Mesenchymal stem cell (in vitro differentiated cells and primary cell): ENCODE measurements around the gene SLC8A1.
A peak's percentile ranks its signal among the peaks of the same experiment; 100 is the strongest.

Experiments
- DNase-seq: peaks from one replicate; pipeline ENCODE4 v3.0.0-alpha.2; 2013
- H2AFZ ChIP-seq: one replicate; pipeline ENCODE4 v1.6.1; 2013; ENCODE audit warnings: low read depth, mild to moderate bottlenecking, control low read depth, inconsistent platforms, low read length, moderate library complexity
- H2AK5ac ChIP-seq: 2 replicates; pipeline ENCODE4 v1.6.1; 2013; ENCODE audit warnings: low read length, moderate library complexity, mild to moderate bottlenecking, inconsistent platforms; ENCODE audit not compliant: severe bottlenecking
- H2BK120ac ChIP-seq: one replicate; pipeline ENCODE4 v1.6.1; 2013; ENCODE audit warnings: low read depth, mild to moderate bottlenecking, inconsistent platforms, low read length, moderate library complexity
- H2BK12ac ChIP-seq, 2 experiments: one replicate each; pipeline ENCODE4 v1.6.1; 2013; ENCODE audit warnings: inconsistent platforms in 2 of 2, low read length in 2 of 2, mild to moderate bottlenecking in 2 of 2, moderate library complexity in 2 of 2, control low read depth in 1 of 2
- H2BK15ac ChIP-seq: one replicate; pipeline ENCODE4 v1.6.1; 2013; ENCODE audit warnings: mild to moderate bottlenecking, low read depth, inconsistent platforms; ENCODE audit not compliant: poor library complexity, severe bottlenecking
- H2BK5ac ChIP-seq: 2 replicates; pipeline ENCODE4 v1.6.1; 2013; ENCODE audit warnings: low read depth, mild to moderate bottlenecking, low read length, control low read depth, inconsistent platforms; ENCODE audit not compliant: poor library complexity, severe bottlenecking
- H3K14ac ChIP-seq, 2 experiments: one replicate each; pipeline ENCODE4 v1.6.1; 2013; ENCODE audit warnings: inconsistent platforms in 2 of 2, low read length in 2 of 2, control low read depth in 1 of 2, mild to moderate bottlenecking in 1 of 2, moderate library complexity in 1 of 2
- H3K18ac ChIP-seq, 2 experiments: one replicate each; pipeline ENCODE4 v1.6.1; 2013; ENCODE audit warnings: inconsistent platforms in 2 of 2, low read length in 2 of 2, control low read depth in 1 of 2, low read depth in 1 of 2, mild to moderate bottlenecking in 1 of 2
- H3K23ac ChIP-seq, 2 experiments: one replicate each; pipeline ENCODE4 v1.6.1; 2013; ENCODE audit warnings: inconsistent platforms in 2 of 2, low read length in 2 of 2, mild to moderate bottlenecking in 2 of 2, moderate library complexity in 2 of 2, control low read depth in 1 of 2
- H3K27ac ChIP-seq: 2 replicates; pipeline ENCODE4 v1.5.1; 2013; ENCODE audit warnings: mild to moderate bottlenecking, moderate library complexity, low read length, control low read depth, inconsistent platforms; ENCODE audit not compliant: poor library complexity, severe bottlenecking
- H3K27me3 ChIP-seq, 2 experiments: 2 replicates each; pipeline versions ENCODE4 v1.6.1 to v1.7.0; 2013; ENCODE audit warnings: low read length in 2 of 2, mild to moderate bottlenecking in 2 of 2, moderate library complexity in 2 of 2, control low read depth in 1 of 2, inconsistent platforms in 1 of 2; ENCODE audit not compliant: control insufficient read depth in 1 of 2, insufficient read depth in 1 of 2
- H3K36me3 ChIP-seq, 2 experiments: 2 replicates each; pipeline versions ENCODE4 v1.6.1 to v1.7.0; 2013; ENCODE audit warnings: low read length in 2 of 2, control low read depth in 1 of 2, inconsistent platforms in 1 of 2, low read depth in 1 of 2, mild to moderate bottlenecking in 1 of 2; ENCODE audit not compliant: insufficient read depth in 2 of 2, control insufficient read depth in 1 of 2
- H3K4ac ChIP-seq, 2 experiments: one replicate each; pipeline ENCODE4 v1.6.1; 2013; ENCODE audit warnings: inconsistent platforms in 2 of 2, low read length in 2 of 2, mild to moderate bottlenecking in 2 of 2, moderate library complexity in 2 of 2, control low read depth in 1 of 2, low read depth in 1 of 2
- H3K4me1 ChIP-seq: 2 replicates; pipeline ENCODE4 v1.6.1; 2013; ENCODE audit warnings: low read depth, low read length, control low read depth; ENCODE audit not compliant: control insufficient read depth, insufficient read depth
- H3K4me2 ChIP-seq: 2 replicates; pipeline ENCODE4 v1.6.1; 2013; ENCODE audit warnings: low read length, mild to moderate bottlenecking, inconsistent platforms; ENCODE audit not compliant: poor library complexity, severe bottlenecking
- H3K4me3 ChIP-seq, 2 experiments: 2 replicates each; pipeline versions ENCODE4 v1.5.1 to v1.7.0; 2013; ENCODE audit warnings: low read length in 2 of 2, mild to moderate bottlenecking in 2 of 2, control low read depth in 1 of 2, low read depth in 1 of 2; ENCODE audit not compliant: insufficient read depth in 1 of 2
- H3K79me1 ChIP-seq: replicated peaks from 2 replicates; pipeline ENCODE4 v1.6.1; 2013; ENCODE audit warnings: mild to moderate bottlenecking, control low read depth, low read length, inconsistent platforms; ENCODE audit not compliant: poor library complexity, severe bottlenecking
- H3K9ac ChIP-seq: 2 replicates; pipeline ENCODE4 v1.7.0; 2013; ENCODE audit warnings: mild to moderate bottlenecking, low read length, moderate library complexity
- H3K9me3 ChIP-seq: 2 replicates; pipeline ENCODE4 v1.7.0; 2013; ENCODE audit warnings: mild to moderate bottlenecking, low read length; ENCODE audit not compliant: control insufficient read depth
- H4K8ac ChIP-seq: one replicate; pipeline ENCODE4 v1.6.1; 2013; ENCODE audit warnings: inconsistent platforms, mild to moderate bottlenecking, low read length, moderate library complexity
- H4K91ac ChIP-seq: one replicate; pipeline ENCODE4 v1.6.1; 2013; ENCODE audit warnings: mild to moderate bottlenecking, low read length, inconsistent platforms
- WGBS: methylation state at CpG from one replicate; pipeline ENCODE4 v1.1.7; 2013; ENCODE audit warnings: mixed read lengths; 5-methylcytosine and 5-hydroxymethylcytosine counted together

The SLC8A1 gene

DNA sequence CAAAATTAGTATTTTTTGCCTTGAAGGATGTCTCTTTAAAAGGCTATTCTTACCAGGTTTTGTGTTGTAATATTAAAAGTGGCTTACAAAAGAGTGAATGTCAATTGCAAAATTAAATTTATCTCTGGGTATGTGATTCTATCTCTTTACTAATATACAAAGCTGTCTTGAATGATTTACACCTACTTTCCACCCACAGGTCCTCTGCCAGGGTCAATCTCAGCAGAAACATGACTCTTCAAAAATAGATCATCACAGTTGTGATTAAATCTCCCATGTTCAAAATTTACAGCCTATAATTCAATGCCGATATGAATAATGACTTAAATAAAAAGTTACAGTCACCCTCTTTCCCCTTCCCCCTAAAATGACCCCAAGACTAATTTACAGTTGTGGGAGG, 78.8 kb downstream of the SLC8A1 start:
- Histone ChIP-seq H3K9me3 (no peaks in the 10 kb centered on the region), H3K9ac (no peak overlapping the region), H3K27me3 (no peaks in the 10 kb centered on the region), H3K27ac (no peak overlapping the region), H2BK5ac (no peak overlapping the region), H2AFZ (no peak overlapping the region), H2BK12ac (no peak overlapping the region), H4K8ac (no peak overlapping the region), H3K14ac (no peak overlapping the region), H2BK120ac (no peak overlapping the region), H3K23ac (no peak overlapping the region), H3K4me1 (no peaks in the 10 kb centered on the region), H3K4me3 (no peak overlapping the region), H3K36me3 (no peaks in the 10 kb centered on the region), H3K4me2 (no peak overlapping the region), H3K79me1 (peaks cover 7% of the 10 kb centered on the region), H2AK5ac (no peak overlapping the region), H3K18ac (no peak overlapping the region), H4K91ac (no peak overlapping the region), H3K4ac (no peak overlapping the region), H2BK15ac (no peak overlapping the region)
- DNase-seq, result no peak
- no CpG with 5 or more reads among the region's 1 CpG for WGBS

DNA sequence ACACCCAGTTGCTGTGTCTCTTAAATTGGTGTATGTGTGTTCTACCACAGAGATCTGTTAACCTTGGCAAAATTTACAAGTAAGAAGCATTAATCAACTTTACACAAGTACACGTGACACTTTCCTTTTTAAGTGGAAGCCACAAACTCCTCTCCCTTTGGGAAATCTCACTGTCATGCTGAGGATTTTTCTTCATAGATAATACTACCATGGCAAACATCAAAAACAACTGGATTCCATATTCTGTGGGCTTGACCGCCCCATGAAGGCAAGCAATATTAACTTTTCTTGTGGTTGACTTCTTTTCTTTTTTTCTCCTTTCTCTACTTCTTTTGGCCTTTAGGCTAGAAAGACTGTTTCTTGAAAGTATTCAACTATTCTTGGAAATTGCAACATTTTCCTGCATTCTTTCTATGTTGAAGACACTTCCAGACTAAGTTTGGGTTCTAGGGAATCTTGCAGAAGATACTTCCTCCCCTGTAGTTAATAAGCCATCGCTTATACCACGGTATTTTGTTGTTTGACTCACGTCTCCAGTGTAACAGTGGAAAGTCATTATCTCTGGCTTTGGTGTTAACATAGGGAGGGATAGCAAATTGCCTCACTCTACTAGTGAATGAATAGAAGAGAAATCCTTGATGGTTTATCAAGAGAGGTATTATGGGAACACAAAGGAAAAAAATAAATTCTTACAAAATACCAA, 79.5 kb downstream of the SLC8A1 start:
- Histone ChIP-seq H3K14ac (no peak overlapping the region), H3K36me3 (no peaks in the 10 kb centered on the region), H3K4me2 (no peak overlapping the region), H3K4me3 (no peak overlapping the region), H2AFZ (no peak overlapping the region), H3K4ac (no peak overlapping the region), H3K4me1 (no peaks in the 10 kb centered on the region), H3K27ac (peak overlapping the region; percentile 67), H4K91ac (no peak overlapping the region), H3K9me3 (no peaks in the 10 kb centered on the region), H2BK5ac (no peak overlapping the region), H2AK5ac (no peak overlapping the region), H3K79me1 (peaks cover 9% of the 10 kb centered on the region), H3K18ac (no peak overlapping the region), H3K27me3 (no peaks in the 10 kb centered on the region), H2BK120ac (no peak overlapping the region), H2BK12ac (no peak overlapping the region), H3K23ac (no peak overlapping the region), H2BK15ac (no peak overlapping the region), H4K8ac (no peak overlapping the region), H3K9ac (peak overlapping the region; percentile 68)
- 73% methylated on average over 4 of the region's 5 CpGs for whole genome bisulfite sequencing
- peak; percentile 54 for DNase-seq

DNA sequence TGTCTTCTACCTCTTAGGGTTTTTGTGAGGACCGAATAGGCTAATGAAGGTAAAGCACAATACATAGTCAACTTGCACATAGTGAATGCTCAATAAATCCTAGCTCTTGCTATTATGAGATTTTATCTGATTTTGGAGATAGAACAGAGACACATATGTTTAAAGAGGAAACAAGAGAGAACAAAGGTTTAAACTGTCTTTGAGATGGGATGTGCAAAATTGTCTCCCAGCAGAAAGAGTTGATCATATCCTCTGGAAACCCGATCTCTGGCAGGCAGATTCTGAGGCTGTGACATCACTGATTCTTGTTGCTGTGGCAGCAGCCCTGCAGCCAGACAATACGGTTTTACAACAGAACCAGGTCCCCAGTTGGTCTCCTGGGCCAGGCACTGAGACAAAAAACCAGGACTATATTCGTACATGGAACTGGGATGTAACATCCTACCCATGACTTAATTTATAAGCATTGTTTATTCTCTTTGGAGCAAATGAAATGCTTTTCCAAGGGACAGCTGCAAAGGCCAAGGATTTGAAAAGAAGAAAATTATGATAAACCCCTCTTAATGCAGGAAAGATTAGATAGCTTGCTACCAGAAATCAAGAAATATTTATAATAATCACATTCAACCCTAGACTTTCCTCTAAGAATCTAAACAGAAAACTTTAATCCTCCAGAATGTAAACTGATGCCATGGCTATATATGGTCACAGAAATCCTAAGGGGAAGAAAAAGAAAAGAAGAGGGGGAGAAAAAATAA, 80.2 kb downstream of the SLC8A1 start:
- peak overlapping the region; percentile 68 for H3K9ac ChIP-seq
- H4K91ac ChIP-seq, result no peak overlapping the region
- no peak overlapping the region for H4K8ac ChIP-seq
- no peak overlapping the region for H3K23ac ChIP-seq
- H3K14ac ChIP-seq, result no peak overlapping the region
- H3K4me1 ChIP-seq, result no peaks in the 10 kb centered on the region
- H3K27me3 ChIP-seq, result no peaks in the 10 kb centered on the region
- peak; percentile 84 for DNase-seq
- no peaks in the 10 kb centered on the region for H3K9me3 ChIP-seq
- no peak overlapping the region for H2BK5ac ChIP-seq
- H2BK15ac ChIP-seq, result no peak overlapping the region
- no peak overlapping the region for H2BK12ac ChIP-seq
- H3K79me1 ChIP-seq, result peaks cover 7% of the 10 kb centered on the region
- peak overlapping the region in 1 of 2 experiments; percentile 41 for H3K4ac ChIP-seq
- H3K4me3 ChIP-seq, result no peak overlapping the region
- no peaks in the 10 kb centered on the region for H3K36me3 ChIP-seq
- H2AK5ac ChIP-seq, result peak overlapping the region; percentile 96
- no peak overlapping the region for H2BK120ac ChIP-seq
- no peak overlapping the region for H3K18ac ChIP-seq
- H2AFZ ChIP-seq, result no peak overlapping the region
- 5% methylated on average over 2 of the region's 4 CpGs for WGBS
- H3K4me2 ChIP-seq, result no peak overlapping the region
- H3K27ac ChIP-seq, result peak overlapping the region; percentile 78

DNA sequence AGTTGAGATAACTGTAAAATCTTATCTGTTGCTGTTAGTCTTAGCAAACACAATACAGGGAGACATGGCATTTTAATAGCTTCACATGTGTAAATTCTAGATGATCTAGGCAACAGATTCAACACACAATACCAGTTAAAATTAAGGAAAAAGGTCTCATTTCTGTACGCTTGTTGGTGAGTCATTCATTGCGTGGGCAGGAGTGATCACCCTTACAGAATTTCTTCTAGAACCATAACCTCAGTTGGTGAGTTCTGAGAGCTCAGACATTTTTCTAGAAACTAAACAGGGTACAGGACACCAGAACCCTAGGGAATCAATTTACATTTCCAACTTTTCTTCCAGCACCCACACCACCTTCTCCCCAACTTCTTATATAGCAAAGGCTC, 81.9 kb downstream of the SLC8A1 start:
- Histone ChIP-seq H3K4me2 (no peak overlapping the region), H2AFZ (no peak overlapping the region), H3K4ac (no peak overlapping the region), H3K23ac (no peak overlapping the region), H3K27ac (no peak overlapping the region), H3K18ac (no peak overlapping the region), H2AK5ac (no peak overlapping the region), H3K4me1 (no peaks in the 10 kb centered on the region), H3K14ac (no peak overlapping the region), H3K4me3 (no peak overlapping the region), H2BK15ac (no peak overlapping the region), H2BK5ac (no peak overlapping the region), H4K8ac (no peak overlapping the region), H3K36me3 (no peaks in the 10 kb centered on the region), H3K79me1 (peaks cover 9% of the 10 kb centered on the region), H3K9me3 (no peaks in the 10 kb centered on the region), H3K9ac (no peak overlapping the region), H3K27me3 (no peaks in the 10 kb centered on the region), H2BK120ac (no peak overlapping the region), H4K91ac (no peak overlapping the region), H2BK12ac (no peak overlapping the region)
- 91% methylated on average over 2 of the region's 2 CpGs for whole genome bisulfite sequencing
- no peak for DNase-seq
